ENCODE measurements around the gene ANAPC16.

The ANAPC16 gene

DNA sequence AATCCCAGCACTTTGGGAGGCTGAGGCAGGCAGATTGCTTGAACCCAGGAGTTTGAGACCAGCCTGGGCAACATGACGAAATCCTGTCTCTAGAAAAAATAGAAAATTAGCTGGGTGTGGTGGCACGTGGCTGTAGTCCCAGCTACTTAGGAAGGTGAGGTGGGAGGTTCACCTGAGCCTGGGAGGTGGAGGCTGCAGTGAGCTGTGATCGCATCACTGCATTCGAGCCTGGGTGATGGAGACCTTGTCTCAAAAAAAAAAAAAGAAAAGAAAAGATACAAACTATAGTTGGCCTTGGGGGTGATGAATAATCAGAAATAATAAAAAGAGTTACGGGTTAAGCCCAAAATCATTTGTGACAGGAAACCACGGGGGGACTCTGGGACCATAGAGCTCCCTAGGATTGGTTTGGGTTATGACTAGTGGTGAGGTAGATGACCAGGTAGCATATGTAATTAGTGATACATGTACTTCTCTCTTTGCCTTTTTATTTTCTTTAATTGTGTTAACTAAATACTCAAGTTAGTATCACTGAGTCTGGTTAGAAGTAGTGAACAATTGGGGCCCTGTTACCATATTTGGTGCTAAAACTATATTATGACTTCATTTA lies 10.7 kb downstream of the ANAPC16 start:
- no peak overlapping the region for H3K4me3 ChIP-seq (ENCODE audit: low read depth, low read length)
- no peaks in the 10 kb centered on the region for H3K27me3 ChIP-seq (ENCODE audit: insufficient read depth, low read depth, severe bottlenecking)
- H3K36me3 ChIP-seq: peaks cover 19% of the 10 kb centered on the region
- TF ChIP-seq, protein P1, sequence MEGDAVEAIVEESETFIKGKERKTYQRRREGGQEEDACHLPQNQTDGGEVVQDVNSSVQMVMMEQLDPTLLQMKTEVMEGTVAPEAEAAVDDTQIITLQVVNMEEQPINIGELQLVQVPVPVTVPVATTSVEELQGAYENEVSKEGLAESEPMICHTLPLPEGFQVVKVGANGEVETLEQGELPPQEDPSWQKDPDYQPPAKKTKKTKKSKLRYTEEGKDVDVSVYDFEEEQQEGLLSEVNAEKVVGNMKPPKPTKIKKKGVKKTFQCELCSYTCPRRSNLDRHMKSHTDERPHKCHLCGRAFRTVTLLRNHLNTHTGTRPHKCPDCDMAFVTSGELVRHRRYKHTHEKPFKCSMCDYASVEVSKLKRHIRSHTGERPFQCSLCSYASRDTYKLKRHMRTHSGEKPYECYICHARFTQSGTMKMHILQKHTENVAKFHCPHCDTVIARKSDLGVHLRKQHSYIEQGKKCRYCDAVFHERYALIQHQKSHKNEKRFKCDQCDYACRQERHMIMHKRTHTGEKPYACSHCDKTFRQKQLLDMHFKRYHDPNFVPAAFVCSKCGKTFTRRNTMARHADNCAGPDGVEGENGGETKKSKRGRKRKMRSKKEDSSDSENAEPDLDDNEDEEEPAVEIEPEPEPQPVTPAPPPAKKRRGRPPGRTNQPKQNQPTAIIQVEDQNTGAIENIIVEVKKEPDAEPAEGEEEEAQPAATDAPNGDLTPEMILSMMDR (IDR thresholded peaks at IDR 0.05; ENCODE audit: low read depth, low read length): no peak
- no peaks in the 10 kb centered on the region for H3K9me3 ChIP-seq (ENCODE audit: severe bottlenecking)
- DNase-seq: no peak
- H3K27ac ChIP-seq: no peak overlapping the region

DNA sequence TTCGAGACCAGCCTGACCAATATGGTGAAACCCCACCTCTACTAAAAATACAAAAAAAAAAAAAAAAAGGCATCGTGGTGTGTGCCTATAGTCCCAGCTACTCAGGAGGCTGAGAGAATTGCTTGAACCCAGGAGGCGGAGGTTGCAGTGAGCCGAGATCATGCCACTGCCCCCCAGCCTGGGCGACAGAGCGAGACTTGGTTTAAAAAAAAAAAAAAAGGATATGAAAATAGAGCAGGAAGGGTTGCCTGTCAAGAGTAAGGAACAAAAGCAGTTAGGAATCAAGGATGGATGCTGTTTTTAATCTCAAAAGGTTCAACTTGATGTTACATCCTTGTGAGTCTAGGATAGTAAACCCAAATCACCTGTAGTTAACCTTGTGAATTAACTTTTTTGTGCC lies 12.0 kb downstream of the ANAPC16 start:
- no peak for DNase-seq
- H3K27ac ChIP-seq: no peak overlapping the region
- peaks cover 22% of the 10 kb centered on the region for H3K36me3 ChIP-seq
- no peak overlapping the region for H3K4me3 ChIP-seq (ENCODE audit: low read depth, low read length)
- TF ChIP-seq, protein P1 (IDR thresholded peaks at IDR 0.05; ENCODE audit: low read depth, low read length): no peak
- no peaks in the 10 kb centered on the region for H3K9me3 ChIP-seq (ENCODE audit: severe bottlenecking)
- no peaks in the 10 kb centered on the region for H3K27me3 ChIP-seq (ENCODE audit: insufficient read depth, low read depth, severe bottlenecking)

DNA sequence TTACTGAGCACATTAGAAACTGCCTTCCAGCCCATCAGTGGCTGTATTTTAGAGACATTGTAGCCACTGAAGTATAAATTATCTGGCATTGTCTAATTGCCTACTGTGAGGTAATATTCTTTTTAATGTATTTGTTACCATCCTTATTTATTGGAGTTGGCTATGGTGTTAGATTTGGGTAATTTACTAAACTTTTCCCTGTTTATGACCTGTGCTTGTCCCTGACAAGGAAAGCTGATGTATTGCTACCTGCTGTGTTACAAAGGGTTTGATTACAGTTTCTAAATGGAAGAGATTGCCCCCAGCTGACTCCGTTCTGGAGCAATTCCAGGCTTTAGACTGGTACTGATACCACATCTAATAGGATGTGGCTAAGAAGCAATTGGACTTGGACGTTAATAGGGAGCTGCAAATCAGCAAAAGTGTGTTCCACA lies 12.5 kb downstream of the ANAPC16 start:
- H3K4me3 ChIP-seq (ENCODE audit: low read depth, low read length): no peak overlapping the region
- no peaks in the 10 kb centered on the region for H3K27me3 ChIP-seq (ENCODE audit: insufficient read depth, low read depth, severe bottlenecking)
- H3K27ac ChIP-seq: no peak overlapping the region
- H3K36me3 ChIP-seq: peaks cover 26% of the 10 kb centered on the region
- no peaks in the 10 kb centered on the region for H3K9me3 ChIP-seq (ENCODE audit: severe bottlenecking)
- TF ChIP-seq, protein P1 (IDR thresholded peaks at IDR 0.05; ENCODE audit: low read depth, low read length): no peak
- no peak for DNase-seq

DNA sequence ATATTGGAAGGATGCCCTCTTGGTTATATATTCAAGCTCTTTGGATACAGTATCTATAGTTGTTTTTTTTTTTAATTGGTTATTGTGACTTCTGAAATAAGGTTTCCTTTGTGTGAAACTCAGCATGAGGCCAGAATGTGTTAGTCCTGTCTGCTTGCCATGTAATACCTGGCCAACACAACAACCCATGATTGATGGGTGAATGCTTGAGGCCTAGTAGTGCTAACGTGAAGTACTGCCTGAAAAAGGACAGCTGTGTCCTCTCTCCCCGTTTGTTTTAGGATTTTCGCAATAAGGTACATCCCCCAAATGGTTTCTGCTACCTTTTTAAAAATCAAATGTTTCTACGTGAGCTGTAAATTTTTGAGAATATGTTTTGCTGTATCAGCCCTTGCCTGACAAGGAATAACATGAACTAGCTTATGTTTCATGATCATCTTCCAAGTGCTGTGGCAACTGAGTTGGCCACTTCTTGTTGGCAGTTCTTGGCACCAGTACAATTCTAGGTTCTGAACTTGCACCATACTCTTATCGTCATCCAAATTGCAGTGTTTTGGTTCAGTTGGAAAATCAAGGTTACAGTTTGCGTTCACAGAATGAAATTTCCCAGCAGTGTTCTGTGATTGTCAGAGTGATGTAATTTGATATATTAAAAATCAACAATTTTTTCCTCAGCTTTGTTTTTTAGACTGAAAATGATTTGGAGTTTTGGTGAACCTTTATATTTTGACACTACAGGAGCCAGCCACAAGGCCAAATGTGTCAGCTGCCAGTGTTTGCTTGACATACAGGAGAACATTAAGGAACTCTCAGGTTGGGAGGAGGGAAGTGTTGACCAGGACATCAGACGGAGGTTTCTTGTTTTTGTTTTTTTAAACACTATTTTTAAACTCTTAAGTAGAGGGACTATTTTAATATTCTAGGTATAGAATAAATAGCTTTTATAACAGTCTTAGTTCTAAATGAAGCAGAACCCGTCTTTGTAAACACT lies 13.7 kb downstream of the ANAPC16 start:
- TF ChIP-seq, protein P1 (IDR thresholded peaks at IDR 0.05; ENCODE audit: low read depth, low read length): no peak
- Histone ChIP-seq H3K4me3 (ENCODE audit: low read depth, low read length) (no peak overlapping the region), H3K36me3 (peaks cover 29% of the 10 kb centered on the region), H3K9me3 (ENCODE audit: severe bottlenecking) (no peaks in the 10 kb centered on the region), H3K27me3 (ENCODE audit: insufficient read depth, low read depth, severe bottlenecking) (no peaks in the 10 kb centered on the region), H3K27ac (no peak overlapping the region)
- DNase-seq: no peak

DNA sequence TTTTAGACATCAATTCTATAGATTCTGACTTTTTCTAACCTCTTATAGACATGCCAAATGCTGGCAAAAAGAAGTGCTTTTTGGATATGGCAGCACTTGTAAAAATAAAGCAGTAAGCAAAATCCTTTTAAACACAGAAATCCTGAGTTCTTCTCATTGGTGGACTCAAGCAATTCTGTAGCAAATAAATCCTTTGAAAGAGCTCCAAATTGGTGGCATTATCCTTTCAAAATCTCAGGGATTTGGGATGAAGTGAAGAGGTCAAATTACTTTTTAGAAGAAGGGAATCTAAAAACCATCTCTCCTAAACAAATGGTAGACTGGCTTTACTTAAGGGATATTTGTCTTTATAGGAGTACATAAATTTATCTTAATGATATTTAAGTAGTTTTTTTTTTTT lies 17.8 kb downstream of the ANAPC16 start:
- no peak overlapping the region for H3K4me3 ChIP-seq (ENCODE audit: low read depth, low read length)
- H3K36me3 ChIP-seq: peaks cover 42% of the 10 kb centered on the region
- TF ChIP-seq, protein P1 (IDR thresholded peaks at IDR 0.05; ENCODE audit: low read depth, low read length): no peak
- no peaks in the 10 kb centered on the region for H3K9me3 ChIP-seq (ENCODE audit: severe bottlenecking)
- H3K27me3 ChIP-seq (ENCODE audit: insufficient read depth, low read depth, severe bottlenecking): no peaks in the 10 kb centered on the region
- no peak for DNase-seq
- H3K27ac ChIP-seq: no peak overlapping the region

All from WERI-Rb-1 (cell line).